ENCODE results near the gene ZNF692.
"Not testable (repeated sequence)": the region's sequence is repeated elsewhere in the genome, so short reads cannot be mapped to it uniquely, and the experiment has no call there.

Gene ZNF692

DNA sequence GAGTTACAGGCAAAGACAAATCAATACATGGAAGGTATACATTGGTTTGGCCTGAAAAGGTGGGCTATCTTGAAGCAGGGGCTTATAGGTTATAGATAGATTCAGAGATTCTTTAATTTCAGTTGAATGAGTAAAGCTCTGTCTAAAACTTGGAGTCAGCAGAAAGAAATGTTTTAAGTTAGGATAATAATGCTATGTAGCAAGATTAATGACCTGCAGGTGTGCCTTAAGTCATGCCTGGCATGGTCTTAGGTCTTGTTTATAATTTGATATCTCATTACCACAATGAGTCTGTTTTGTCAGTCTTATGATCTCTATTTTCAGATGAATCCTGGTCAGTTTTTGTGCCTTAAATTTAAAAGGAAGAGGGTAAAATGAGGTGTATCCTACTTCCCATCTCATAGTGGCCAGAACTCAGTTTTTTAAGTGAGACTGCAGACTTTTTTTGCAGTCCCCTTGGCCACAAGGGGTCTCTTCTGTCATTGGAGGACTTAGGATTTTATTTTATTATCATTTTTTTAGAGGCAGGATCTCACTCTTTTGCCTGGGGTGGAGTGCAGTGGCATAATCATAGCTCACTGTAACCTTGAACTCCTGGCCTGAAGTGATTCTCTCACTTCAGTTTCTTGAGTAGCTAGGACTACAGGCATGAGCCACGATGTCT, 25.9 kb upstream of the ZNF692 start:
- Histone ChIP-seq H2AFZ (ENCODE audit: low read depth, low read length, severe bottlenecking) (no peak overlapping the region), H3F3A (ENCODE audit: insufficient read depth) (no peaks in the 10 kb centered on the region), H3K27ac (ENCODE audit: low read depth, low read length) (no peak overlapping the region), H3K9me3 (ENCODE audit: insufficient read depth, low read length) (no peaks in the 10 kb centered on the region), H3K9ac (ENCODE audit: low read length) (no peak overlapping the region), H3K9me2 (replicated peaks; ENCODE audit: insufficient read depth, low read length) (no peaks in the 10 kb centered on the region), H3K36me3 (ENCODE audit: low read length) (no peaks in the 10 kb centered on the region), H3K4me2 (ENCODE audit: low read depth, low read length, poor library complexity, severe bottlenecking) (no peak overlapping the region), H3K79me2 (ENCODE audit: insufficient read depth, low read length) (no peaks in the 10 kb centered on the region), H4K20me1 (ENCODE audit: low read depth, low read length) (no peaks in the 10 kb centered on the region), H3K4me3 (ENCODE audit: insufficient read depth, low read length, poor library complexity, severe bottlenecking) (no peak overlapping the region), H3K27me3 (ENCODE audit: low read length) (no peaks in the 10 kb centered on the region)
- TF ChIP-seq, protein P1, sequence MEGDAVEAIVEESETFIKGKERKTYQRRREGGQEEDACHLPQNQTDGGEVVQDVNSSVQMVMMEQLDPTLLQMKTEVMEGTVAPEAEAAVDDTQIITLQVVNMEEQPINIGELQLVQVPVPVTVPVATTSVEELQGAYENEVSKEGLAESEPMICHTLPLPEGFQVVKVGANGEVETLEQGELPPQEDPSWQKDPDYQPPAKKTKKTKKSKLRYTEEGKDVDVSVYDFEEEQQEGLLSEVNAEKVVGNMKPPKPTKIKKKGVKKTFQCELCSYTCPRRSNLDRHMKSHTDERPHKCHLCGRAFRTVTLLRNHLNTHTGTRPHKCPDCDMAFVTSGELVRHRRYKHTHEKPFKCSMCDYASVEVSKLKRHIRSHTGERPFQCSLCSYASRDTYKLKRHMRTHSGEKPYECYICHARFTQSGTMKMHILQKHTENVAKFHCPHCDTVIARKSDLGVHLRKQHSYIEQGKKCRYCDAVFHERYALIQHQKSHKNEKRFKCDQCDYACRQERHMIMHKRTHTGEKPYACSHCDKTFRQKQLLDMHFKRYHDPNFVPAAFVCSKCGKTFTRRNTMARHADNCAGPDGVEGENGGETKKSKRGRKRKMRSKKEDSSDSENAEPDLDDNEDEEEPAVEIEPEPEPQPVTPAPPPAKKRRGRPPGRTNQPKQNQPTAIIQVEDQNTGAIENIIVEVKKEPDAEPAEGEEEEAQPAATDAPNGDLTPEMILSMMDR (IDR thresholded peaks at IDR 0.05; ENCODE audit: insufficient read depth, low read length, poor library complexity, severe bottlenecking) = peak; percentile 13
- TF ChIP-seq EZH2phosphoT487 (conservative IDR thresholded peaks at IDR 0.05; ENCODE audit: low read length) = no peak

DNA sequence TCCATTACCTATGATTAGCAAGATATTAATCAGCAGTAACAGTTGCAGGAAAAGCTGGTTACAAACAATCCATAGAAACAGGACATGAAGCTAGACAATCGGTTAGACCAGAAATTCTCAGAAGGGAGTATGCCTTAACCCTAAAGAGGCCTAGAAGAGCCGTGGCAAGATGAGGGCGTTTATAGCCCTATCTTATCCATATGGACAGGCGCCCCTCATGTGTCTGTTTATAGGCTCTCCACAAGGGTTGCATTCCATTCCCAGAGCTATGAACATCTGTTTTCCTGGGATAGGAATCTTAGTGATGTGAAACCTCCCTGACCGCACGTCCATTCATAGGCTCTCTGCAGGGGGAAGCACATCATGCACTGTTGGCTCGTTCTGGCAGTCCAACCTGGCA, 23.5 kb upstream of the ZNF692 start:
- not testable (repeated sequence) for H3K4me2 ChIP-seq (ENCODE audit: low read depth, low read length, poor library complexity, severe bottlenecking); H3K27ac ChIP-seq (ENCODE audit: low read depth, low read length); H3K36me3 ChIP-seq (ENCODE audit: low read length); H3K9me3 ChIP-seq (ENCODE audit: insufficient read depth, low read length); H4K20me1 ChIP-seq (ENCODE audit: low read depth, low read length); H3K79me2 ChIP-seq (ENCODE audit: insufficient read depth, low read length); H3F3A ChIP-seq (ENCODE audit: insufficient read depth); H2AFZ ChIP-seq (ENCODE audit: low read depth, low read length, severe bottlenecking); H3K27me3 ChIP-seq (ENCODE audit: low read length); H3K4me3 ChIP-seq (ENCODE audit: insufficient read depth, low read length, poor library complexity, severe bottlenecking); H3K9me2 ChIP-seq (replicated peaks; ENCODE audit: insufficient read depth, low read length); H3K9ac ChIP-seq (ENCODE audit: low read length)

DNA sequence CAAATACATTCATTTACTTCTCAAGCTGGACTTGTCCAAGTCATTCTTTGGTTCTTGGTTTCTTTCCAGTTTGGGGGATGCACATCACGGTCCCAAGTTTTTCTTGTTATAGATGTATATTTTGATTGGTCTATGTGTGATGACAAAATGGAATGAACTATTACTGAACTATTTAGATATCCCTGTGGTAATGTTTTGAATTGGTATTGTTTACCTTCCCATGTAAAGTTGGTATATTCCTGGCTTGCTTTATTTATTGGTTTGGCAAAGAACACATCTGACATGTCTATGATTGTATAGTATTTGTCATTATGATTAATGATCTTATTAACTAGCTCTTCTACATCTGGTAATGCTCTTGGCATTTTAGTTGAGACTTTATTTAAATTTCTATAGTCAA, 22.4 kb upstream of the ZNF692 start:
- no peak overlapping the region for H3K4me3 ChIP-seq (ENCODE audit: insufficient read depth, low read length, poor library complexity, severe bottlenecking)
- no peak overlapping the region for H2AFZ ChIP-seq (ENCODE audit: low read depth, low read length, severe bottlenecking)
- H3K36me3 ChIP-seq (ENCODE audit: low read length) = no peaks in the 10 kb centered on the region
- no peaks in the 10 kb centered on the region for H3F3A ChIP-seq (ENCODE audit: insufficient read depth)
- no peaks in the 10 kb centered on the region for H3K9me2 ChIP-seq (replicated peaks; ENCODE audit: insufficient read depth, low read length)
- H3K27ac ChIP-seq (ENCODE audit: low read depth, low read length) = no peak overlapping the region
- H3K27me3 ChIP-seq (ENCODE audit: low read length) = no peaks in the 10 kb centered on the region
- H3K4me2 ChIP-seq (ENCODE audit: low read depth, low read length, poor library complexity, severe bottlenecking) = no peak overlapping the region
- H3K79me2 ChIP-seq (ENCODE audit: insufficient read depth, low read length) = no peaks in the 10 kb centered on the region
- H3K9me3 ChIP-seq (ENCODE audit: insufficient read depth, low read length) = no peaks in the 10 kb centered on the region
- H4K20me1 ChIP-seq (ENCODE audit: low read depth, low read length) = no peaks in the 10 kb centered on the region
- no peak for TF ChIP-seq EZH2phosphoT487 (conservative IDR thresholded peaks at IDR 0.05; ENCODE audit: low read length)
- TF ChIP-seq, protein P1 (IDR thresholded peaks at IDR 0.05; ENCODE audit: insufficient read depth, low read length, poor library complexity, severe bottlenecking) = no peak
- H3K9ac ChIP-seq (ENCODE audit: low read length) = no peak overlapping the region

DNA sequence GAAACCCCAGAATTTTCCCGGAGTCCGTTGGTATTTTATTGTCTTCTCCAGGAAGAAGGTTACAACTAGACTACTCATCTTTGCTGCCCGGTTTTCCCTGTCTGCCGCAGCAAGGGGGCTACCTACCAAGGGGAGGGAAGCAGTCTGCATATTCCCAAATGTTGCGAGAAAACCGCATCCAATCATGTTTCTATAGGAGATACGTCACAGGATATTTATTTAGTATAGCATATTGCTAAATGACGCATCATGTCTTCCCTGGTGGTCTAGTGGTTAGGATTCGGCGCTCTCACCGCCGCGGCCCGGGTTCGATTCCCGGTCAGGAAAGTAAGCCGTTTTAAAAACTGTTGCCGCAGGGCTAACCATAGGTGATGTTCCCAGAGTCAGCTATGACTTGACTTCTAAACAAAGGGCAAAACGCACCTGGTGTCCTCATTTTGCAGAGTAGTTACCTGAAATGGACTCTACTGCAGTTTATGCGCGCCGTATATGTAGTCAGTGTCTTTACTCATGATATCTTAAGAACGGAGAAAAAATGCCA, 15.2 kb upstream of the ZNF692 start:
- Histone ChIP-seq H3K27ac (ENCODE audit: low read depth, low read length) (no peak overlapping the region), H3K9ac (ENCODE audit: low read length) (peak overlapping the region; percentile 57; the same call in 1 of the 2 replicates), H3K79me2 (ENCODE audit: insufficient read depth, low read length) (no peaks in the 10 kb centered on the region)

More for the DNA sequence above, 15.2 kb upstream of the ZNF692 start:
- Histone ChIP-seq H3K9me2 (replicated peaks; ENCODE audit: insufficient read depth, low read length) (no peaks in the 10 kb centered on the region), H3K27me3 (ENCODE audit: low read length) (no peaks in the 10 kb centered on the region), H3K36me3 (ENCODE audit: low read length) (no peaks in the 10 kb centered on the region), H2AFZ (ENCODE audit: low read depth, low read length, severe bottlenecking) (peak overlapping the region; percentile 84), H3F3A (ENCODE audit: insufficient read depth) (peaks cover 9% of the 10 kb centered on the region), H4K20me1 (ENCODE audit: low read depth, low read length) (no peaks in the 10 kb centered on the region), H3K4me2 (ENCODE audit: low read depth, low read length, poor library complexity, severe bottlenecking) (peak overlapping the region; percentile 54), H3K9me3 (ENCODE audit: insufficient read depth, low read length) (no peaks in the 10 kb centered on the region), H3K4me3 (ENCODE audit: insufficient read depth, low read length, poor library complexity, severe bottlenecking) (peak overlapping the region; percentile 65)
- TF ChIP-seq EZH2phosphoT487 (conservative IDR thresholded peaks at IDR 0.05; ENCODE audit: low read length) = no peak
- TF ChIP-seq, protein P1 (IDR thresholded peaks at IDR 0.05; ENCODE audit: insufficient read depth, low read length, poor library complexity, severe bottlenecking) = no peak

All from SU-DHL-6 (cell line).